Keratinocyte (primary cell): ENCODE data around the gene SUN1. TPM values are rescaled to one million over a fixed set of nuclear protein-coding genes. Genes with fewer than 3 reads are reported as not detected.

Experiments
- DNase-seq: peaks from one replicate; pipeline ENCODE4 v3.0.0-alpha.2; 2011; ENCODE audit warnings: low read depth, missing footprints, low spot score
- FAIRE-seq: peaks from 2 replicates; lab custom pipeline; 2011; peaks lifted over from hg19 to GRCh38; lab: Jason Lieb, UNC
- H2AFZ ChIP-seq: 2 replicates; pipeline ENCODE4 v1.6.0; 2012; ENCODE audit warnings: low read length, control low read depth, inconsistent platforms; ENCODE audit not compliant: control insufficient read depth
- H3K27ac ChIP-seq: 2 replicates; pipeline ENCODE4 v1.5.1; 2011; ENCODE audit warnings: low read length; ENCODE audit not compliant: control insufficient read depth, insufficient read depth
- H3K27me3 ChIP-seq: 3 replicates; pipeline ENCODE4 v1.6.0; 2011; ENCODE audit warnings: low read length; ENCODE audit not compliant: control insufficient read depth, insufficient read depth; ENCODE audit errors: extremely low read depth
- H3K36me3 ChIP-seq, 2 experiments: 2 replicates in 1 of 2; 3 replicates in 1 of 2; pipeline ENCODE4 v1.5.1; 2011; ENCODE audit warnings: low read length in 2 of 2, mild to moderate bottlenecking in 1 of 2; ENCODE audit not compliant: control insufficient read depth in 2 of 2, insufficient read depth in 2 of 2; ENCODE audit errors: extremely low read depth in 1 of 2
- H3K4me1 ChIP-seq: 3 replicates; pipeline ENCODE4 v1.5.1; 2011; ENCODE audit warnings: low read length; ENCODE audit not compliant: control insufficient read depth, insufficient read depth; ENCODE audit errors: extremely low read depth
- H3K4me2 ChIP-seq: 3 replicates; pipeline ENCODE4 v1.6.0; 2011; ENCODE audit warnings: low read depth, low read length; ENCODE audit not compliant: control insufficient read depth, insufficient read depth; ENCODE audit errors: extremely low read depth
- H3K4me3 ChIP-seq, 3 experiments: fragments of 200-600 bp in 1 of 3; sonication (generic) in 1 of 3; 2 replicates in 2 of 3; 3 replicates in 1 of 3; pipeline ENCODE4 v1.5.1; 2011 to 2016; ENCODE audit warnings: low read length in 3 of 3, mild to moderate bottlenecking in 3 of 3, control low read depth in 2 of 3, inconsistent platforms in 1 of 3, low read depth in 1 of 3, mixed read lengths in 1 of 3, mixed run types in 1 of 3, moderate library complexity in 1 of 3; ENCODE audit not compliant: control insufficient read depth in 2 of 3, insufficient read depth in 2 of 3; ENCODE audit errors: extremely low read depth in 1 of 3
- H3K79me2 ChIP-seq: 2 replicates; pipeline ENCODE4 v1.6.0; 2012; ENCODE audit warnings: low read length; ENCODE audit not compliant: control insufficient read depth, insufficient read depth
- H3K9ac ChIP-seq: 3 replicates; pipeline ENCODE4 v1.6.0; 2011; ENCODE audit warnings: low read length; ENCODE audit not compliant: control insufficient read depth, insufficient read depth; ENCODE audit errors: extremely low read depth
- H3K9me1 ChIP-seq: 3 replicates; pipeline ENCODE4 v1.6.0; 2011; ENCODE audit warnings: low read length; ENCODE audit not compliant: control insufficient read depth, insufficient read depth; ENCODE audit errors: extremely low read depth
- H3K9me3 ChIP-seq: 2 replicates; pipeline ENCODE4 v1.5.1; 2012; ENCODE audit warnings: low read depth, low read length; ENCODE audit not compliant: control insufficient read depth
- H4K20me1 ChIP-seq: 3 replicates; pipeline ENCODE4 v1.6.0; 2011; ENCODE audit warnings: low read length; ENCODE audit not compliant: control insufficient read depth, insufficient read depth; ENCODE audit errors: extremely low read depth
- EZH2 ChIP-seq: IDR thresholded peaks from one replicate; pipeline ENCODE4 v1.6.1; 2012; ENCODE audit warnings: inconsistent platforms, mild to moderate bottlenecking, low read length, moderate library complexity
- dilution Hi-C: fragments of 300-500 bp; cut with MboI; formaldehyde crosslinking; loops from one replicate; pipeline ENCODE4 v1.7.0; 2020; ENCODE audit warnings: low sequenced_read_pairs; ENCODE audit not compliant: extremely low pct_ligation_motif_present
- polyA plus RNA-seq, 5 experiments: library from polyadenylated mRNA; depleted of rRNA in 3 of 5; stranded (reverse) in 3 of 5; stranded (forward) in 1 of 5; unstranded in 1 of 5; fragments of >200 nt; gene quantifications; 1 replicate in 1 of 5; 2 replicates in 3 of 5; 3 replicates in 1 of 5; pipeline versions ENCODE4 v1.2.1 to v1.2.3, GENCODE V29; 2011 to 2012; ENCODE audit warnings: missing spikeins in 2 of 5, low read depth in 1 of 5, low replicate concordance in 1 of 5
- TF ChIP-seq, protein P1 (sequence below), 3 experiments: IDR thresholded peaks in 1 of 3; conservative IDR thresholded peaks in 1 of 3; optimal IDR thresholded peaks in 1 of 3; 2 replicates in 2 of 3; 3 replicates in 1 of 3; pipeline versions ENCODE3 to v1.5.1; 2011; ENCODE audit warnings: low read length in 3 of 3, mild to moderate bottlenecking in 3 of 3, moderate library complexity in 2 of 3, control low read depth in 1 of 3, inconsistent platforms in 1 of 3; ENCODE audit not compliant: insufficient read depth in 2 of 3; ENCODE audit errors: extremely low read depth in 1 of 3

The SUN1 gene
- polyA plus RNA-seq, 1 donor (not counting 4 experiments of a cell fraction or from before 2014, with no cell fraction given) = 166 TPM

GRCh38 chr7:891291-891690 lies 59.0 kb downstream of the SUN1 start:
- Histone ChIP-seq H3K4me2 (no peak overlapping the region), H3K27me3 (no peaks in the 10 kb centered on the region), H3K9ac (no peak overlapping the region), H3K9me3 (no peaks in the 10 kb centered on the region), H2AFZ (no peak overlapping the region), H3K4me3 (no peak overlapping the region), H3K4me1 (no peaks in the 10 kb centered on the region), H3K9me1 (no peaks in the 10 kb centered on the region), H3K36me3 (peaks cover 23 to 31% of the 10 kb centered on the region in 2 experiments), H3K27ac (no peak overlapping the region), H3K79me2 (peaks cover 29% of the 10 kb centered on the region), H4K20me1 (peaks cover 2% of the 10 kb centered on the region)
- DNase-seq = no peak
- FAIRE-seq = no peak
- TF ChIP-seq, protein P1, sequence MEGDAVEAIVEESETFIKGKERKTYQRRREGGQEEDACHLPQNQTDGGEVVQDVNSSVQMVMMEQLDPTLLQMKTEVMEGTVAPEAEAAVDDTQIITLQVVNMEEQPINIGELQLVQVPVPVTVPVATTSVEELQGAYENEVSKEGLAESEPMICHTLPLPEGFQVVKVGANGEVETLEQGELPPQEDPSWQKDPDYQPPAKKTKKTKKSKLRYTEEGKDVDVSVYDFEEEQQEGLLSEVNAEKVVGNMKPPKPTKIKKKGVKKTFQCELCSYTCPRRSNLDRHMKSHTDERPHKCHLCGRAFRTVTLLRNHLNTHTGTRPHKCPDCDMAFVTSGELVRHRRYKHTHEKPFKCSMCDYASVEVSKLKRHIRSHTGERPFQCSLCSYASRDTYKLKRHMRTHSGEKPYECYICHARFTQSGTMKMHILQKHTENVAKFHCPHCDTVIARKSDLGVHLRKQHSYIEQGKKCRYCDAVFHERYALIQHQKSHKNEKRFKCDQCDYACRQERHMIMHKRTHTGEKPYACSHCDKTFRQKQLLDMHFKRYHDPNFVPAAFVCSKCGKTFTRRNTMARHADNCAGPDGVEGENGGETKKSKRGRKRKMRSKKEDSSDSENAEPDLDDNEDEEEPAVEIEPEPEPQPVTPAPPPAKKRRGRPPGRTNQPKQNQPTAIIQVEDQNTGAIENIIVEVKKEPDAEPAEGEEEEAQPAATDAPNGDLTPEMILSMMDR (optimal IDR thresholded peaks at IDR 0.05 in 1 of 3, IDR thresholded peaks at IDR 0.05 in 1 of 3, conservative IDR thresholded peaks at IDR 0.05 in 1 of 3; ENCODE audit: extremely low read depth in 1 of 3, insufficient read depth in 2 of 3, low read length in 3 of 3) = no peak
- TF ChIP-seq EZH2 = no peak
- dilution Hi-C loops = no loop called here

DNA sequence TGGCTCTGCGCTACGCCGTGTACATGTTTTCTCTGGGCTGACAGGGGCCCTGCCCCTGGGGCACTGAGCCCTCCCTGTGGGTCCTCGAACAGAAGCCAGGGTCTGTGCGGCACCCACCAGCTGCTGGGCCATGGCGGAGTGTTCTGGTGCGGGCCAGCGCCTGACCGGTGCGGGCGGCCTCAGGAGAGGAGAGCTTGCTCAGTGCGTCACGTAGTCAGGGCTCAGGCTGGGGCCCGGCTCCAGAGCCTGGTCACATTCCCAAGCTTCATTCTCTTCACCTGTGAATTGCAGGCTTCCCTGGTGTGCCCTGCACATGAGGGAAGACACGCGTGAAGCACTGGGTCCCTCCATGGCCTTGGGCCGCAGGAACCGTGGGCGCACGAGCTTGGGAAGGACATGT lies 59.5 kb downstream of the SUN1 start:
- dilution Hi-C loops = no loop called here

More for the DNA sequence above, 59.5 kb downstream of the SUN1 start:
- Histone ChIP-seq H3K79me2 (peaks cover 24% of the 10 kb centered on the region), H3K4me3 (no peak overlapping the region), H2AFZ (no peak overlapping the region), H3K36me3 (peaks cover 20 to 27% of the 10 kb centered on the region in 2 experiments), H3K4me2 (no peak overlapping the region), H3K9ac (no peak overlapping the region), H3K9me1 (no peaks in the 10 kb centered on the region), H3K9me3 (no peaks in the 10 kb centered on the region), H3K27ac (no peak overlapping the region), H3K4me1 (no peaks in the 10 kb centered on the region), H3K27me3 (no peaks in the 10 kb centered on the region), H4K20me1 (peaks cover 2% of the 10 kb centered on the region)
- TF ChIP-seq, protein P1 (optimal IDR thresholded peaks at IDR 0.05 in 1 of 3, IDR thresholded peaks at IDR 0.05 in 1 of 3, conservative IDR thresholded peaks at IDR 0.05 in 1 of 3; ENCODE audit: extremely low read depth in 1 of 3, insufficient read depth in 2 of 3, low read length in 3 of 3) = no peak
- no peak for DNase-seq
- FAIRE-seq = no peak
